ENCODE data around the gene TSPYL2.

The TSPYL2 gene

GRCh38 chrX:53080628-53081580, 1.3 kb upstream of the TSPYL2 start:
- DNase-seq = no peak

- DNase-seq = no peak
Measured at GRCh38 chrX:53082773-53083616, 828 bp downstream of the TSPYL2 start.

DNA sequence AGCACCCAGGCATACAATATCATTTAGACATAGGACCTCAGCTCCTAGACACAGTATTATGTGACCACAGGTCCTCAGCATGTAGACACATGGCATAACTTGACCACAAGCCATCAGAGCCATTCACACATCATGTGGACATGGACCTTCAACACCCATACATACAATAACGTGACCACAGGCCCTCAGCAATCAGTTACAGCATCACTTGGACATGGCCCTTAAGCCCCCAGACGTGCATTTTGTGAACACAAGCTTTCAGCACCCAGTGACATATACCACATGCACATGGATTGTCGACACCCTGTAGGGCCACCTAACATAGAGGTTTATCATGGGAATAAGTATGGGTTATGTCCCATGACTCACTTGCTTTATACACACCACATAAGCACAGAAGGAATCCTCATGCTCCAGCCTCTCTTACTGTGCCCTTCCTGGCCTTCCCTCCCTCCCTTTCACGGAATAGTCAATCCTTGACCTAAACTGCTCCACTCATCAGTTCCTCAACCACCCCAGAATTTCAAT, 1.9 kb downstream of the TSPYL2 start:
- DNase-seq = no peak

DNA sequence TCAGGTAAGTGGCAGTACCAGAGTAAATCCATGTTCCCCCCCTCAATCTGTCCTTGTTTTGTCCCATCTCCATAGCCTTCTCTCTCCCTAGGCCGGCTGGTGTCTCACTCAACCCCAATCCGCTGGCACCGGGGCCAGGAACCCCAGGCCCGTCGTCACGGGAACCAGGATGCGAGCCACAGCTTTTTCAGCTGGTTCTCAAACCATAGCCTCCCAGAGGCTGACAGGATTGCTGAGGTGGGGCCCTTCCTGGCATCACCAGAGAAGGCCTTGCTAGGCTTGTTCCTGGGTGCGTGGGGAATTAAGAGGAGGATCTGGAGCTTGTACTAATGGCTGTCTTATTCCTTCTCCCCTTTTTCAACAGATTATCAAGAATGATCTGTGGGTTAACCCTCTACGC, 2.7 kb downstream of the TSPYL2 start:
- DNase-seq = no peak

GRCh38 chrX:53085661-53086229, 3.6 kb downstream of the TSPYL2 start:
- no peak for DNase-seq

DNA sequence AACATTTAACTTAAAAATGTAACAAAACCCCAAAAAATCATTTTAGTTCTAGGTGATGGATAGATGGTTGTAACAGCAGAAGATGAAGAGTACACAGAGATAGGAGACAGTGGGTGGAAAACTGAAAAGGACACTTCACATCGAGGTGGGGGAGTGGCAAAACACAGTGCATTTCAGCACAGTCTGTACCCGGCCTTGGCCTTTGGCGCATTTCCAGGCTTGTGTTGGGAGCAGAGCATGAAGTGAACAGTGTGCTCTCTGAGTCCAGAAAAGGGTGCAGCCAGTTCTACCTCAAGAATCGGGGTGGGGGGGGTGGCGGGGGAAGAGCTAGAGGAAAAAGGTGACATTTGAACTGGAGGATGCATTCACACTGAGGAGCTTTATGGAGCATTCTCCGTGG, 4.3 kb downstream of the TSPYL2 start:
- no peak for DNase-seq

DNA sequence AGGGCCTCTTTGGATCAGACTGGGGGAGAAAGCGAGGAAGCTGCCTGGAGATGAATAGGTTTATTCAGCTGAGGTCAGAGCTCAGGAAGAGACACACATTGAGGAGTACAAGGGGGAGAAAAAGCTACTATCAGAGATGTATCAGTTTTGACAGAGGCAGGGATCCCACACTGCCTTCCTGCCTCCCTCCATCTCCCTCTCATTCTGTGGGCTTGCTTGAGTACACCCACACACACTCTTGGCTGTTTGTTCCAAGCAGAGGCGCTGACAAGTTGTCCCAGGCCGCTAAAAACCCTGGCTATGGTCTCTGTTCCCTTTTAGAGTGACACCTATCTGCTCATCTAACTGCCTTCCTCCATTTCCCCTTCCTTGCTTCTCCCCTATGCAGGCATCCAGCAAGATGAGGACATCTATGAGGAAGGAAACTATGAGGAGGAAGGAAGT, 5.2 kb downstream of the TSPYL2 start:
- no peak for DNase-seq

DNA sequence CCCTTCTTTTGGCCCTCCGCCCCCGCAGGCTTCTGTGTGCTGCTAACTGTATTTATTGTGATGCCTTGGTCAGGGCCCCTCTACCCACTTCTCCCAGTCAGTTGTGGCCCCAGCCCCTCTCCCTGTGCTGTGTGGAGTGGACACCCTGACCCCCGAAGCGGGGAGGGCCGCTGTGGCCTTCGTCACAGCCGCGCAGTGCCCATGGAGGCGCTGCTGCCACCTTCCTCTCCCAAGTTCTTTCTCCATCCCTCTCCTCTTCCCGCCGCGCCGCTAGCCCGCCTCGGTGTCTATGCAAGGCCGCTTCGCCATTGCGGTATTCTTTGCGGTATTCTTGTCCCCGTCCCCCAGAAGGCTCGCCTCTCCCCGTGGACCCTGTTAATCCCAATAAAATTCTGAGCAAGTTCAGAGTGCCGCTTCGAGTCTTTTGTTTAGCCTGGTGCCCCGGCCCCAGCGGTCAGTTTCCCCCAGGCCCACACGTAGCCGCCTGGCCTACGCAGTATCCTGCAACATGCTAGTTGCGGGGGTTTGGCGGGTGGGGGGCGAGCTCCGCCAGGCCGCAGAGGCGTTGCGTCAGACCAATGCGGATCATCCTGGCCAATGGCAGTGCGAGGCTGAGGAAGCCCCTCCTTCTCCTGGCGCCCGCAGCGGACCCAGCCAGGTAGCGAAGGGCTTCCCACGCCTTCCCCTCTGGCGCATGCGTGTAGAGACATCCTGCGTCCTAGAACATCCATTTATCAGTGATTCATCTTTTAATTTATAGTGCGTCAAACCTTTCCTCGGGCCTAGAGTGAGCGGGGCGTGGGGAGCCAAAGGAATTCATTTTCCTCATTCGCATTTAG, 6.2 kb downstream of the TSPYL2 start:
- DNase-seq = peak; percentile 86

GRCh38 chrX:53089224-53089842, 7.2 kb downstream of the TSPYL2 start:
- peak; percentile 80 for DNase-seq

DNA sequence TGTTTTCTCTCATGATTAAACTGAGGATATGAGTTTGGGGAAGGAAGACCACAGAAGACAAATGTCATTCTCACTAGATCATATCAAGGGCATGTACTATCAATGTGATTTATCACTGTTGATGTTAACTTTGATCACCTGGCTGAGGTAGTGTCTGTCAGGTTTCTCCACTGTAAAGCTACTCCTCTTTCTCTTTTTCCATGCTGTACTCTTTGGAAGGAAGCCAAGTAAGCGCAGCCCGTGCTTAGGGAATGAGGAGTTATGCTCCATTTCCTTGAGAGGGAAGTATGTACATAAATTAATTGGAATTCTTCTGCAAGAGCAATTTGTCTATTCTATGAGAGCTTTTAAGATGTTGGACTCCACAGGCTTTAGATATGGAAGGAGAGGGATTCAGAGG, 7.8 kb downstream of the TSPYL2 start:
- DNase-seq = no peak

DNA sequence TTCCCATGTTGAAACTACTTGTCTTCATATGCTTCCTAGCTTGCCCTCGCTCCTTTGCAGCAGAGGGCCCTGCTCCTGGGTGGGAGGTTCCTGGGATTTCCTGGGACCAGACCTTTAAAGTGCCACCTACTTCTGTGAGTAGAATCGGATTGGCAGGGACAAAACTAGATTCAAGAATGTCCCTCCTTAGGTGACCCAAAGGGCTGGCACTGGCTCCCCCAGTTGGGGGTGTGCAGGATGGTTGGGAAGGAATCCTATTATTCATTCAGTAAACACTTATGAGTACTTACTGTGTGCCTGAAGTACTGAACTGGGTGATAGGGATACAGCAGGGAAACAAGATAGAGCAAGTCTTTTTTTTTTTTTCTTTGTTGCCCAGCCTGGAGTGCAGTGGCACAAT, 9.2 kb downstream of the TSPYL2 start:
- DNase-seq = no peak

- DNase-seq = peak; percentile 92
Measured at GRCh38 chrX:53093177-53093655, 11.0 kb downstream of the TSPYL2 start.

- peak; percentile 97 for DNase-seq
Measured at GRCh38 chrX:53093748-53094581, 11.8 kb downstream of the TSPYL2 start, which contains the start of gene KANTR. TSS of gene KANTR (plus strand) at chrX:53094142. CDS start at chrX:53124273, 30,131 bp downstream.

- no peak for DNase-seq
Measured at GRCh38 chrX:53094582-53094905, 12.4 kb downstream of the TSPYL2 start.

GRCh38 chrX:53095796-53096195, 13.6 kb downstream of the TSPYL2 start:
- no peak for DNase-seq

DNA sequence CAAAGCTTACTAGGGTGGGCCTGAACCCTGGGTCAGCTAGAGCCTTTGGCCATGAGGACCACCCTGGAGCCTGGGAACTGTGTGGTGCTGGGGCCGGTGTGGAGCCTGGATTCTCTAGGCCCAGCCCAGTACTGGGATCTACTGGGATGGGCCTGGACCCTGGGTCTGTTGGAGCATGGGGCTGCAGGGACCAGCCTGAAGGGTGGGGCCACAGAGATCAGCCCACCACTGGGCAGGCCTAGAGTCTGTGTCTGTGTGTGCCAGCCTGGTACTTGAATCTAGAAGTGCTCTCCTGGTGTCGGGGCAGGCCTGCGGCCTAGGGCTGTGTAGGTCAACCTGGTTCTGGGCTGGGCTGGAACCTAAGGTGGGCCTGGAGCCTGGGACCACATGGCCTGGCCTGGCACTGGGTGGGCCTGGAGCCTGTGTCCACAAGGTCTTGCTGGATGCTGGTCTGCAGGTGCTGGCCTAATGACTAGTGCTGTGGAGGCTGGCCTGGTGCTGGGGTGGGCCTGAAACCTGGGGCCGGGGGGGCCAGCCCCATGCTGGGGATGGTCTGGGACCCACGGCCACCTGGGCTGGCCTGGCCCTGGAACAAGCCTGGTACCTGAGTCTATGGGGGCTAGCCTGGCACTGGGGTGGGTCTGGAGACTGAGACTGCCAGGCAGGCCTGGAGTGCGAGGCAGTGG, 32.8 kb downstream of the TSPYL2 start:
- no peak for DNase-seq

DNA sequence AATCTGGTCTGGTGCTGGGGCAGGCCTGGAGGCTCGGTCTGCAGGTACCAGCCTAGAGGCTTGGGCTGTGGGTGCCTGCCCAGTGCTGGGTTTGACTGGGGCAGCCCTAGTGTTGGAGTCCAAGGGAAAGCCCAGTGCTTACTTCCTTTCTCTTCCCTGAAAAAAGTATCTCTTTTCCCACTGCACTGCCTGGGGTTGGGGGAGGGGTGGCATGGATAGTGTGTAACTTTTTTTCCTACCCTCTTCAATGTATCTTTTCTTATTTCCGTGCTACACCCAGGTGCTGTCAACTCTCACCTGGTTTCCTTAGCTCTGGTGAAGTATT, 33.3 kb downstream of the TSPYL2 start:
- no peak for DNase-seq

DNA sequence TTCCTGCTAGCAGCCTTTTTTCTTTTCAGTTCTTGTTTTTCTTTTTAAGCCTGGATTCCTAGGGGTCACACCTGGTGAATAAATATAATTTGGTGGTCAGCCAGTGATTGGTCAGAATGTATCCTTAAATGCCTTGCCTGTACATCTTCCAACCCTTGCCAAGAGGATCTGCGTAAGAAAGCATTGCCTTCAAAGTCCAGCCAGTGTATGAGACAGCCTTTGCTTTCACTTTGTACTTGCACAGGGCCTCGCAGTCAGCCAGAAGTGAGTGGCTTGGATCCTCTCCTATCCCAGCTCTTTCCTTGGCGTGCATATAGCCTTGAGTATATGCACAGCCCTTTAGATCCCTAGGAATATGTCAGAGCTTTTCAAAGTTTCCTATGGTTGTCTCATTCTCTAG, 33.9 kb downstream of the TSPYL2 start:
- DNase-seq = peak; percentile 2

DNA sequence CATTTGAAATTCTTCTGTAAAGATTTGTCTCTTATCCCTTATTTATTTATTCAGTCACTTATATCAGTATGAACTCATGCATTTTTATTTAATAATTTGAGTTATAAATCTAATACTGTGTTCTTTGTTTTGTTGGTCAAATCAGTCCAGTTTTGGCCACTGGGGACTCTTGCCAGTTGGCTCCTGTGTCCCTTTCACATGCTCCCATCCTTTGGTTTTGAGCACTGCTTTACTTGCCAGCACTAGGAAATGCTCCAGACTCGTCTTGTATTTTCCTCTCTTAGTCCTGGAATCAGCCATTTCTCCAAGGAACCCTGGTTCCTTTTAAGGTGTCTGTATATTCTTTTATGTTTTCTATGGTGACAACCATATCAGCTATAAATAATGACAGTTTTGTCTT, 39.8 kb downstream of the TSPYL2 start:
- DNase-seq = no peak

DNA sequence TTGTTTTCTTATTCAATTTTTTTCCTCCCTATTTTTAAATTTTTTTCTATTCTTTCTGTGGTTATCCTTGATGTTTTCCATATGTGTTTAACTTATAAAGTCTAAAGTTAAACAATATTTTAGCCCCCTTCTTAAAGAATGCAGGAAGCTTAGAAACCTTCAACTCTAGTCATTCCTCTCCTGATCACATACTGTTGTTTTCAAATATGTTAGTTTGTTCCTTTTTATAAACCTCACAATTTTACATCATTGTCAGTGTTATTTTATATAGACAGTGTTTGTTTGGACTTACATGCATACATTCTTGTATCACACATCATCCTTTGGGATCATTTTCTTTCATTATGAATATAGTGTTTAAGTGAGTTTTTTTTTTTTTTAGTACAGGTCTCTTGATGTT, 43.3 kb downstream of the TSPYL2 start:
- DNase-seq = no peak
